Activated CD8-positive, alpha-beta T cell treated with anti-CD3 and anti-CD28 coated beads for 36 hours (primary cell): ENCODE data around the gene SORCS2. TPM values are rescaled to one million over a fixed set of nuclear protein-coding genes. Genes with fewer than 3 reads are reported as not detected.
"Not testable (repeated sequence)": the region's sequence is repeated elsewhere in the genome, so short reads cannot be mapped to it uniquely, and the experiment has no call there.

Experiments
- ATAC-seq: fragments of 200-7000 bp; cut with Tn5 transposase; one replicate; pipeline ENCODE4 v1.10.0; 2021; ENCODE audit warnings: mild to moderate bottlenecking, moderate library complexity
- CTCF ChIA-PET: fragments of 350-600 bp; sonication (Branson Sonifier 250); formaldehyde crosslinking; loops from one replicate; lab custom pipeline; 2021; ENCODE audit warnings: antibody characterized with exemption; lab: Charles Lee
- POLR2A ChIA-PET: fragments of 350-600 bp; sonication (Branson Sonifier 250); formaldehyde crosslinking; loops from one replicate; lab custom pipeline; 2021; ENCODE audit warnings: antibody characterized with exemption; lab: Charles Lee
- DNase-seq: peaks from one replicate; pipeline ENCODE4 v3.0.0-alpha.2; 2020
- H3K27ac Mint-ChIP-seq: one replicate; pipeline ENCODE4 v1.8.0; 2021; ENCODE audit warnings: mild to moderate bottlenecking, mixed read lengths
- H3K27me3 Mint-ChIP-seq: one replicate; pipeline ENCODE4 v1.8.0; 2021; ENCODE audit warnings: mixed read lengths
- H3K36me3 Mint-ChIP-seq: one replicate; pipeline ENCODE4 v1.8.0; 2021; ENCODE audit warnings: low read depth, mixed read lengths
- H3K4me1 Mint-ChIP-seq: one replicate; pipeline ENCODE4 v1.8.0; 2021; ENCODE audit warnings: low read depth, mixed read lengths
- H3K4me3 Mint-ChIP-seq: one replicate; pipeline ENCODE4 v1.8.0; 2021; ENCODE audit warnings: mild to moderate bottlenecking, moderate library complexity, mixed read lengths
- H3K9me3 Mint-ChIP-seq: one replicate; pipeline ENCODE4 v1.8.0; 2021; ENCODE audit warnings: mixed read lengths
- intact Hi-C: fragments of 100-400 bp; cut with micrococcal nuclease; formaldehyde crosslinking; loops from one replicate; pipeline ENCODE4 v1.10.0; 2022
- total RNA-seq, 2 experiments: library from RNA; stranded (reverse); gene quantifications; one replicate each; pipeline ENCODE4 v1.2.3, GENCODE V29; 2021
- TF ChIP-seq, protein P1 (sequence below): fragments of 200-600 bp; IDR thresholded peaks from one replicate; pipeline ENCODE4 v1.8.0; 2022; ENCODE audit warnings: antibody characterized with exemption, mild to moderate bottlenecking

Gene SORCS2
- total RNA-seq, 2 experiments from 2014 or later = 0.05 TPM; not detected in 1

GRCh38 chr4:7450775-7451433 is 258.6 kb downstream of the SORCS2 start:
- ChIA-PET POLR2A (no interaction called here), CTCF (no interaction called here)
- Mint-ChIP-seq H3K27me3 (no peaks in the 10 kb centered on the region), H3K4me3 (no peak overlapping the region), H3K27ac (no peak overlapping the region), H3K4me1 (no peaks in the 10 kb centered on the region), H3K9me3 (peaks cover 3% of the 10 kb centered on the region), H3K36me3 (no peaks in the 10 kb centered on the region)
- no peak for ATAC-seq
- no peak for DNase-seq
- intact Hi-C loops = no loop called here
- TF ChIP-seq, protein P1, sequence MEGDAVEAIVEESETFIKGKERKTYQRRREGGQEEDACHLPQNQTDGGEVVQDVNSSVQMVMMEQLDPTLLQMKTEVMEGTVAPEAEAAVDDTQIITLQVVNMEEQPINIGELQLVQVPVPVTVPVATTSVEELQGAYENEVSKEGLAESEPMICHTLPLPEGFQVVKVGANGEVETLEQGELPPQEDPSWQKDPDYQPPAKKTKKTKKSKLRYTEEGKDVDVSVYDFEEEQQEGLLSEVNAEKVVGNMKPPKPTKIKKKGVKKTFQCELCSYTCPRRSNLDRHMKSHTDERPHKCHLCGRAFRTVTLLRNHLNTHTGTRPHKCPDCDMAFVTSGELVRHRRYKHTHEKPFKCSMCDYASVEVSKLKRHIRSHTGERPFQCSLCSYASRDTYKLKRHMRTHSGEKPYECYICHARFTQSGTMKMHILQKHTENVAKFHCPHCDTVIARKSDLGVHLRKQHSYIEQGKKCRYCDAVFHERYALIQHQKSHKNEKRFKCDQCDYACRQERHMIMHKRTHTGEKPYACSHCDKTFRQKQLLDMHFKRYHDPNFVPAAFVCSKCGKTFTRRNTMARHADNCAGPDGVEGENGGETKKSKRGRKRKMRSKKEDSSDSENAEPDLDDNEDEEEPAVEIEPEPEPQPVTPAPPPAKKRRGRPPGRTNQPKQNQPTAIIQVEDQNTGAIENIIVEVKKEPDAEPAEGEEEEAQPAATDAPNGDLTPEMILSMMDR = no peak

DNA sequence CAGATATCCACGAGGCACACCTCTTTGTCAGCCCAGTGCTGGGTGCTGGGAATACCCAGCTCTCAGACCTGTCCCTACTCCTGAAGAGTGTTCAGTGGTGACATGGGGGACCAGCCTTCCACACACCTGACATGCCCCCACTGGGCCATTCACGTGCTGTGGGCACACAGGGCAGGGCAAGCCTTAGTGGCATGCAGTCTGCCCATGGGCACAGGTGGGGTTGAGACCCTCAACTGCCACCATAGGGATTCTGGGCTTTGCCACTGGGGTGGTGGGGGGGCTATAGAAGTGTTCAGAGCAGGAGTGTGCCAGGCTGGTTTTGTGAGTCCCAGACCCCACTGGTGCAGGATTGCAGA is 259.1 kb downstream of the SORCS2 start:
- ChIA-PET CTCF (no interaction called here), POLR2A (no interaction called here)
- no peaks in the 10 kb centered on the region for H3K36me3 Mint-ChIP-seq
- no peaks in the 10 kb centered on the region for H3K27me3 Mint-ChIP-seq
- no peak overlapping the region for H3K4me3 Mint-ChIP-seq
- H3K4me1 Mint-ChIP-seq = no peaks in the 10 kb centered on the region
- DNase-seq (no peak), ATAC-seq (no peak)
- intact Hi-C loops = no loop called here
- no peak overlapping the region for H3K27ac Mint-ChIP-seq
- peaks cover 3% of the 10 kb centered on the region for H3K9me3 Mint-ChIP-seq
- TF ChIP-seq, protein P1 = no peak

GRCh38 chr4:7451800-7452199 is 259.5 kb downstream of the SORCS2 start:
- intact Hi-C loops = no loop called here
- CTCF ChIA-PET = no interaction called here
- Mint-ChIP-seq H3K4me3 (no peak overlapping the region), H3K27me3 (no peaks in the 10 kb centered on the region), H3K36me3 (no peaks in the 10 kb centered on the region), H3K9me3 (peaks cover 3% of the 10 kb centered on the region), H3K27ac (no peak overlapping the region), H3K4me1 (no peaks in the 10 kb centered on the region)
- TF ChIP-seq, protein P1 = no peak
- DNase-seq (no peak), ATAC-seq (no peak)
- POLR2A ChIA-PET = no interaction called here

DNA sequence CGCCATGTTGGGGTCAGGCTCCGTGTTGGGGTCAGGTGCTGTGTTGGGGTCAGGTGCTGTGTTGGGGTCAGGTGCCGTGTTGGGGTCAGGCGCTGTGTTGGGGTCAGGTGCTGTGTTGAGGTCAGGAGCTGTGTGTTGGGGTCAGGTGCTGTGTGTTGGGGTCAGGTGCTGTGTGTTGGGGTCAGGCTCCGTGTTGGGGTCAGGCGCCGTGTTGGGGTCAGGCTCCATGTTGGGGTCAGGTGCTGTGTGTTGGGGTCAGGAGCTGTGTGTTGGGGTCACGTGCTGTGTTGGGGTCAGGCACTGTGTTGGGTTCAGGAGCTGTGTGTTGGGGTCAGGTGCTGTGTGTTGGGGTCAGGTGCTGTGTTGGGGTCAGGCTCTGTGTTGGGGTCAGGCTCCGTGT is 260.5 kb downstream of the SORCS2 start:
- CTCF ChIA-PET, ATAC-seq, H3K4me1 Mint-ChIP-seq, H3K27me3 Mint-ChIP-seq, intact Hi-C loops, H3K36me3 Mint-ChIP-seq, H3K27ac Mint-ChIP-seq, DNase-seq, H3K4me3 Mint-ChIP-seq, POLR2A ChIA-PET, H3K9me3 Mint-ChIP-seq: not testable (repeated sequence)

DNA sequence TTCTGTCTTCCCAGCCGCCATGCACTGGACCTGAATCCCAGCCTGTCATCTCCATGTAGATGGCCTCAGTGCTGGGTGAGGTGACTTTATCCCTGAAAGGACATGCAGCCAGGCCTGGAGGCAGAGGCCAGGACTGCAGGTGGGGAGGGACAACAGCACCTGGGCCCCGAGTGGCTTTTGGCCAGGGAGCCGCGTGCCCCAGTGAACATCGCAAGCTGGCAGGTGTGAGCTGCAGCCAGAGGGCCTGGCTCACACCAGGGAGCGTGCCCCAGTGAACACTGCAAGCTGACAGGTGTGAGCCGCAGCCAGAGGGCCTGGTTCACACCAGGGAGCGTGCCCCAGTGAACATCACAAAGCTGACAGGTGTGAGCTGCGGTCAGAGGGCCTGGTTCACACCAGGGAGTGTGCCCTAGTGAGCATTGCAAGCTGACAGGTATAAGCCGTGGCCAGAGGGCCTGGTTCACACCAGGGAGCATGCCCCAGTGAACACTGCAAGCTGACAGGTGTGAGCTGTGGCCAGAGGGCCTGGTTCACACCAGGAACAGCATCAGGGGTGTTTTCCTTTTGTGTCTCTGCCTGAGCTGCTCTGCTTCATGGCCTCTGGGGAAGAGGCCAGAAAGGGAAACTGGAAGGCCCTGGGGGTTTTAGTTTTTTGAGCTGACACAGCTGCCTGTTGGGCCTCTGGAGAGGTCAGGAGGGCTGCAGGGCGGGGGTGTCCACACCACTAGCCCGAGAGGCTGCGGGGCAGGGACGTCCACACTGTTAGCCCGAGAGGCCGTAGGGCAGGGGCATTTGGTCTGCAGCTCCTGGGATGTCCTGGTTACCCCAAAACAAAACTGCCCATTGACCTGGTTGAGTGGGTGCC is 265.1 kb downstream of the SORCS2 start:
- intact Hi-C loops = no loop called here
- ATAC-seq (no peak), DNase-seq (no peak)
- H3K4me1 Mint-ChIP-seq = no peaks in the 10 kb centered on the region
- no peak overlapping the region for H3K27ac Mint-ChIP-seq
- ChIA-PET POLR2A (no interaction called here), CTCF (no interaction called here)
- H3K36me3 Mint-ChIP-seq = no peaks in the 10 kb centered on the region
- no peak overlapping the region for H3K4me3 Mint-ChIP-seq
- H3K9me3 Mint-ChIP-seq = no peaks in the 10 kb centered on the region
- TF ChIP-seq, protein P1 = no peak
- H3K27me3 Mint-ChIP-seq = no peaks in the 10 kb centered on the region
